Neutrophil (primary cell): ENCODE measurements around the gene PLA2G6.

Source experiments
- H3K27ac ChIP-seq: fragments of 200-600 bp; sonication (generic); 2 replicates; pipeline ENCODE4 v1.5.1; 2016; ENCODE audit warnings: mild to moderate bottlenecking, moderate library complexity
- H3K27me3 ChIP-seq: fragments of 200-600 bp; sonication (generic); 2 replicates; pipeline ENCODE4 v1.6.0; 2016; ENCODE audit warnings: mild to moderate bottlenecking
- H3K36me3 ChIP-seq: fragments of 200-600 bp; sonication (generic); 2 replicates; pipeline ENCODE4 v1.5.1; 2017
- H3K4me1 ChIP-seq, 2 experiments: fragments of 200-600 bp in 1 of 2; sonication (generic) in 1 of 2; 1 replicate in 1 of 2; 2 replicates in 1 of 2; pipeline versions ENCODE4 v1.5.1 to v1.6.1; 2013 to 2016; ENCODE audit warnings: low read depth in 1 of 2, low read length in 1 of 2, mild to moderate bottlenecking in 1 of 2, moderate library complexity in 1 of 2; ENCODE audit not compliant: control insufficient read depth in 1 of 2, insufficient read depth in 1 of 2
- H3K4me3 ChIP-seq, 2 experiments: fragments of 200-600 bp in 1 of 2; sonication (generic) in 1 of 2; 1 replicate in 1 of 2; 2 replicates in 1 of 2; pipeline ENCODE4 v1.5.1; 2013 to 2016; ENCODE audit warnings: low read depth in 1 of 2, low read length in 1 of 2, mild to moderate bottlenecking in 1 of 2, moderate library complexity in 1 of 2
- H3K9me3 ChIP-seq: fragments of 200-600 bp; sonication (generic); 2 replicates; pipeline ENCODE4 v1.5.1; 2016
- TF ChIP-seq, protein P1 (sequence below): fragments of 200-600 bp; sonication (generic); IDR thresholded peaks from 2 replicates; pipeline ENCODE4 v1.5.1; 2016; ENCODE audit warnings: antibody characterized with exemption

PLA2G6 gene

GRCh38 chr22:38127869-38128268 is 53.8 kb downstream of the PLA2G6 start:
- no peaks in the 10 kb centered on the region for H3K4me1 ChIP-seq
- TF ChIP-seq, protein P1, sequence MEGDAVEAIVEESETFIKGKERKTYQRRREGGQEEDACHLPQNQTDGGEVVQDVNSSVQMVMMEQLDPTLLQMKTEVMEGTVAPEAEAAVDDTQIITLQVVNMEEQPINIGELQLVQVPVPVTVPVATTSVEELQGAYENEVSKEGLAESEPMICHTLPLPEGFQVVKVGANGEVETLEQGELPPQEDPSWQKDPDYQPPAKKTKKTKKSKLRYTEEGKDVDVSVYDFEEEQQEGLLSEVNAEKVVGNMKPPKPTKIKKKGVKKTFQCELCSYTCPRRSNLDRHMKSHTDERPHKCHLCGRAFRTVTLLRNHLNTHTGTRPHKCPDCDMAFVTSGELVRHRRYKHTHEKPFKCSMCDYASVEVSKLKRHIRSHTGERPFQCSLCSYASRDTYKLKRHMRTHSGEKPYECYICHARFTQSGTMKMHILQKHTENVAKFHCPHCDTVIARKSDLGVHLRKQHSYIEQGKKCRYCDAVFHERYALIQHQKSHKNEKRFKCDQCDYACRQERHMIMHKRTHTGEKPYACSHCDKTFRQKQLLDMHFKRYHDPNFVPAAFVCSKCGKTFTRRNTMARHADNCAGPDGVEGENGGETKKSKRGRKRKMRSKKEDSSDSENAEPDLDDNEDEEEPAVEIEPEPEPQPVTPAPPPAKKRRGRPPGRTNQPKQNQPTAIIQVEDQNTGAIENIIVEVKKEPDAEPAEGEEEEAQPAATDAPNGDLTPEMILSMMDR = no peak
- H3K36me3 ChIP-seq = peaks cover 28% of the 10 kb centered on the region

GRCh38 chr22:38126928-38127668 is 54.5 kb downstream of the PLA2G6 start:
- Histone ChIP-seq H3K27ac (no peak overlapping the region), H3K27me3 (no peaks in the 10 kb centered on the region), H3K4me1 (no peaks in the 10 kb centered on the region), H3K9me3 (no peaks in the 10 kb centered on the region), H3K4me3 (no peak overlapping the region), H3K36me3 (peaks cover 20% of the 10 kb centered on the region)
- TF ChIP-seq, protein P1 = no peak

More at GRCh38 chr22:38127869-38128268, 53.8 kb downstream of the PLA2G6 start:
- H3K4me3 ChIP-seq = no peak overlapping the region
- no peak overlapping the region for H3K27ac ChIP-seq
- H3K27me3 ChIP-seq = no peaks in the 10 kb centered on the region
- no peaks in the 10 kb centered on the region for H3K9me3 ChIP-seq

- Histone ChIP-seq H3K36me3 (peaks cover 14% of the 10 kb centered on the region), H3K4me1 (no peaks in the 10 kb centered on the region), H3K9me3 (no peaks in the 10 kb centered on the region), H3K4me3 (no peak overlapping the region), H3K27me3 (no peaks in the 10 kb centered on the region), H3K27ac (no peak overlapping the region)
- TF ChIP-seq, protein P1 = no peak
Measured at GRCh38 chr22:38125751-38126201, 55.9 kb downstream of the PLA2G6 start.

GRCh38 chr22:38125038-38125610 is 56.5 kb downstream of the PLA2G6 start:
- Histone ChIP-seq H3K4me1 (no peaks in the 10 kb centered on the region), H3K9me3 (no peaks in the 10 kb centered on the region), H3K27ac (no peak overlapping the region), H3K27me3 (no peaks in the 10 kb centered on the region), H3K36me3 (peaks cover 14% of the 10 kb centered on the region), H3K4me3 (no peak overlapping the region)
- TF ChIP-seq, protein P1 = no peak

DNA sequence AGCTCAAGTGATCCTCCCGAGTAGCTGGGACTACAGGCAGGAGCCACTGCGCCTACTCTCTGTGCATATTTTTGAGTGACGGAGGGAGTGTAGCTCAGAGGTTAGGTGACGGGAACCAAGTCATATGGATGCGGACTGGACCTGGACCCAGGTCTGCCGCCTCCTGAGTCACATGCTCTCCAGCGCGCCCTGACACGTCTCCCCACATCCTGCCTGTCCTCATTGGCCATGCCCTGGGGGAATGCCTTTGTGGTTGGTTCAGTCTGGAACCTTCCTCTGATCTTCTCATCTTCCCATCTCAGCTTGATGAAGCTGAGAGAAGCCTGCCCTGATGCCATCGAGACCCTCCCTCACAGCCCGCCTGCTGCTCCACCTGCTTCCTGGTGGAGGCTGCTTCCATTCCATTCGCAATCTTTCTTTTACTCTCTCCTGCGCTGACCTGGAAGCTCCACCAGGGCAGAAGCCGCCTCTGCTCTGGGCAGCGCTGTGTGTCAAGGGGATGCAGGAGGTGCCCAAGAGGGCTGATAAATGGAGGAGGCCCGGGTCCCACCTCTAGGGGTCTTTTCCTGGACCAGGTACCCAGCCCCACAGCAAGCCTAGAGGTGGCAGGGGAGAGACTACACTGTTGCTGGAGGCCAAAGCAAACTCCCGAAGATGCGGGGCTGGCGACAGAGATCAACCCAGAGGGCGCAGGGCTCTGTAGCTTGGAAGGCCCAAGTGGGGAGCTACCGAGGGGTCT is 57.2 kb downstream of the PLA2G6 start:
- Histone ChIP-seq H3K36me3 (peaks cover 14% of the 10 kb centered on the region), H3K4me3 (no peak overlapping the region), H3K9me3 (no peaks in the 10 kb centered on the region), H3K27me3 (no peaks in the 10 kb centered on the region), H3K27ac (no peak overlapping the region), H3K4me1 (no peaks in the 10 kb centered on the region)
- TF ChIP-seq, protein P1 = no peak
